ENCODE measurements around the gene C1orf35. TPM values are rescaled to one million over a fixed set of nuclear protein-coding genes. Genes with fewer than 3 reads are reported as not detected.

C1orf35 gene
- total and polyA plus RNA-seq, 2 of the 4 experiments (the other 2 are of a cell fraction) = 4.3 to 13.0 TPM

- Histone ChIP-seq H2AFZ (replicated peaks; ENCODE audit: low read length, poor library complexity) (peak overlapping the region; percentile 23), H2BK5ac (ENCODE audit: low read depth, low read length, poor library complexity, severe bottlenecking) (no peak overlapping the region), H3K18ac (ENCODE audit: low read depth, low read length) (no peak overlapping the region), H3K4me3 (ENCODE audit: insufficient read depth, low read depth, low read length) (no peak overlapping the region), H2BK120ac (ENCODE audit: low read depth, low read length) (no peak overlapping the region), H4K91ac (ENCODE audit: insufficient read depth, low read depth, low read length) (no peak overlapping the region), H3K9me1 (ENCODE audit: insufficient read depth, low read length) (peaks cover 7% of the 10 kb centered on the region), H2AK5ac (ENCODE audit: low read depth, low read length) (no peak overlapping the region), H3K23ac (ENCODE audit: low read depth, low read length) (no peak overlapping the region), H4K20me1 (ENCODE audit: insufficient read depth, low read length) (no peaks in the 10 kb centered on the region), H3K4me1 (ENCODE audit: control insufficient read depth, insufficient read depth, low read length) (peaks cover 6% of the 10 kb centered on the region), H3K27me3 (ENCODE audit: control insufficient read depth, insufficient read depth, low read length) (no peaks in the 10 kb centered on the region), H3K79me1 (ENCODE audit: low read depth in 1 of 2, low read length in 2 of 2) (peaks cover 14 to 47% of the 10 kb centered on the region in 2 experiments; a peak in 3 of 4 replicates), H2BK15ac (ENCODE audit: low read depth, low read length) (no peak overlapping the region), H3K36me3 (ENCODE audit: control insufficient read depth, insufficient read depth, low read length) (peaks cover 13% of the 10 kb centered on the region), H3K14ac (replicated peaks; ENCODE audit: low read depth, low read length) (no peak overlapping the region), H3K9ac (ENCODE audit: low read depth, low read length) (no peak overlapping the region), H2AK9ac (replicated peaks; ENCODE audit: low read depth, low read length, poor library complexity) (no peak overlapping the region), H3K56ac (ENCODE audit: extremely low read depth, insufficient read depth, low read length) (no peak overlapping the region), H2BK20ac (ENCODE audit: low read depth, low read length) (no peak overlapping the region), H3K4me2 (ENCODE audit: low read depth, low read length) (no peak overlapping the region), H3K4ac (ENCODE audit: low read depth, low read length) (no peak overlapping the region), H4K8ac (ENCODE audit: low read depth in 2 of 2, low read length in 2 of 2) (no peak overlapping the region), H4K5ac (ENCODE audit: low read depth, low read length) (no peak overlapping the region), H3K9me3 (ENCODE audit: control insufficient read depth, insufficient read depth, low read length) (no peaks in the 10 kb centered on the region), H3K27ac (ENCODE audit: insufficient read depth, low read length) (no peak overlapping the region)
- intact Hi-C loops (cut with micrococcal nuclease) (no loop called here), in situ Hi-C loops (cut with MboI; ENCODE audit: low sequenced_read_pairs) (no loop called here), dilution Hi-C loops (cut with HindIII; ENCODE audit: low sequenced_read_pairs, unreplicated experiment) (no loop called here)
- TF ChIP-seq RFX5 (IDR thresholded peaks at IDR 0.05; ENCODE audit: low read depth, low read length) = no peak
- no peak for TF ChIP-seq CTCF (conservative IDR thresholded peaks at IDR 0.05; ENCODE audit: low read depth, low read length)
- TF ChIP-seq ELK1 (IDR thresholded peaks at IDR 0.05; ENCODE audit: borderline replicate concordance, low read depth, low read length) = no peak
- no peak for TF ChIP-seq SMC3 (IDR thresholded peaks at IDR 0.05; ENCODE audit: low read depth, low read length)
- no peak for TF ChIP-seq NFE2L2 (IDR thresholded peaks at IDR 0.05; ENCODE audit: low read depth, low read length)
- TF ChIP-seq MAZ (IDR thresholded peaks at IDR 0.05; ENCODE audit: borderline replicate concordance, low read depth, low read length) = no peak
- no peak for TF ChIP-seq FOS (IDR thresholded peaks at IDR 0.05; ENCODE audit: low read depth, low read length)
- TF ChIP-seq RCOR1 (IDR thresholded peaks at IDR 0.05; ENCODE audit: insufficient replicate concordance, low read length) = no peak
- no peak for TF ChIP-seq RAD21 (IDR thresholded peaks at IDR 0.05; ENCODE audit: low read length)
- TF ChIP-seq MAFK (IDR thresholded peaks at IDR 0.05; ENCODE audit: low read depth, low read length) = no peak
- TF ChIP-seq USF2 (IDR thresholded peaks at IDR 0.05; ENCODE audit: low read depth, low read length) = no peak
- TF ChIP-seq CEBPB (IDR thresholded peaks at IDR 0.05; ENCODE audit: low read depth, low read length) = no peak
- TF ChIP-seq POLR2A (IDR thresholded peaks at IDR 0.05; ENCODE audit: low read depth, low read length) = no peak
- no peak for TF ChIP-seq BHLHE40 (IDR thresholded peaks at IDR 0.05; ENCODE audit: low read depth, low read length)
- no peak for TF ChIP-seq CHD1 (IDR thresholded peaks at IDR 0.05; ENCODE audit: low read depth, low read length)
- TF ChIP-seq MXI1 (IDR thresholded peaks at IDR 0.05; ENCODE audit: borderline replicate concordance, low read depth, low read length) = no peak
- POLR2A ChIA-PET (ENCODE audit: unreplicated experiment) = no interaction called here
- CTCF ChIA-PET = no interaction called here
- BruUV-seq (replicated peaks) = no TSS peak
- 95% methylated on average over 14 of the region's 19 CpGs; no CpG with 5 or more reads in 1 of the 2 experiments for WGBS, 2 experiments (ENCODE audit: extremely low coverage in 2 of 2, insufficient read length in 1 of 2)
- ATAC-seq (ENCODE audit: low read depth) (no peak), DNase-seq (no peak)
Observed at GRCh38 chr1:228107636-228108035, 4.5 kb upstream of the C1orf35 start.

All from IMR-90 (cell line).